ENCODE results near the gene MAB21L3. TPM values are rescaled to one million over a fixed set of nuclear protein-coding genes. Genes with fewer than 3 reads are reported as not detected.

The MAB21L3 gene
- total RNA-seq, 4 donors from 2014 or later, result under 0.01 to 0.17 (median 0.11) TPM; not detected in 1

- no peaks in the 10 kb centered on the region for H3K9me3 ChIP-seq
- H3K4me3 ChIP-seq, result no peak overlapping the region
- H3K27ac ChIP-seq (replicated peaks in 1 of 4), result no peak overlapping the region
- WGBS, result 100% methylated on average over 1 of the region's 3 CpGs
- no peak for TF ChIP-seq CTCF (IDR thresholded peaks at IDR 0.05)
- TF ChIP-seq EP300 (IDR thresholded peaks at IDR 0.05), result no peak
- H3K36me3 ChIP-seq, result no peaks in the 10 kb centered on the region
- H3K4me1 ChIP-seq, result no peaks in the 10 kb centered on the region
- intact Hi-C loops (cut with DNase I), result no loop called here
- DNase-seq (ENCODE audit: extremely low spot score), result peak; percentile 62
- peaks cover 0 to 6% (median 0%) of the 10 kb centered on the region in 4 donors for H3K27me3 ChIP-seq
Measured at GRCh38 chr1:116182019-116182714, 71.0 kb downstream of the MAB21L3 start.

Other genes with a start within 250 kb of the MAB21L3 start
- 1 to 10 TPM; 1.8 to 2.8 (median 2.3) TPM for gene SLC22A15, start 134.9 kb upstream of the MAB21L3 start, total RNA-seq

Measured in esophagus muscularis mucosa (tissue), 4 donors.